ENCODE measurements around the gene ATP6V0B. TPM values are rescaled to one million over a fixed set of nuclear protein-coding genes. Genes with fewer than 3 reads are reported as not detected.

ATP6V0B gene
- total RNA-seq, 2 experiments from 2014 or later = 90.4 to 94.2 TPM

GRCh38 chr1:43987159-43987902 lies 12.6 kb downstream of the ATP6V0B start:
- POLR2A ChIA-PET = no interaction called here

GRCh38 chr1:43990271-43991199 lies 15.8 kb downstream of the ATP6V0B start:
- Mint-ChIP-seq H3K4me1 (peaks cover 13% of the 10 kb centered on the region), H3K27me3 (no peaks in the 10 kb centered on the region), H3K27ac (no peak overlapping the region), H3K9me3 (no peaks in the 10 kb centered on the region), H3K36me3 (peaks cover 2% of the 10 kb centered on the region), H3K4me3 (peak overlapping the region; percentile 91)
- DNase-seq = no peak
- ATAC-seq (ENCODE audit: low read depth) = no peak
- POLR2A ChIA-PET = interaction anchor here (0.9 to 3.5 kb wide), 2 partner anchors 15 to 18 kb away, joined by 3 to 13 read pairs; partner anchors contain the start of gene ATP6V0B

More at GRCh38 chr1:43987159-43987902, 12.6 kb downstream of the ATP6V0B start:
- Mint-ChIP-seq H3K27me3 (no peaks in the 10 kb centered on the region), H3K9me3 (no peaks in the 10 kb centered on the region), H3K4me1 (peaks cover 6% of the 10 kb centered on the region), H3K27ac (no peak overlapping the region), H3K36me3 (peaks cover 4% of the 10 kb centered on the region), H3K4me3 (no peak overlapping the region)
- ATAC-seq (ENCODE audit: low read depth) (no peak), DNase-seq (no peak)

- POLR2A ChIA-PET = interaction anchor here (3.5 kb wide), 1 partner anchor 16 kb away, joined by 13 read pairs; the partner anchor contains the start of gene ATP6V0B
- no peak for DNase-seq
- Mint-ChIP-seq H3K36me3 (no peaks in the 10 kb centered on the region), H3K27me3 (no peaks in the 10 kb centered on the region), H3K27ac (no peak overlapping the region), H3K4me1 (peaks cover 13% of the 10 kb centered on the region), H3K4me3 (peak overlapping the region; percentile 91), H3K9me3 (no peaks in the 10 kb centered on the region)
- no peak for ATAC-seq (ENCODE audit: low read depth)
These were observed 16.4 kb downstream of the ATP6V0B start for GRCh38 chr1:43991200-43991475.

- peak; percentile 76 for ATAC-seq (ENCODE audit: low read depth)
- H3K4me3 Mint-ChIP-seq = peak within 1 kb of the TSS; percentile 91
- H3K36me3 Mint-ChIP-seq = no peaks in the 10 kb centered on the region
- peak within 1 kb of the TSS; percentile 63 for H3K27ac Mint-ChIP-seq
- DNase-seq = peak; percentile 82
- POLR2A ChIA-PET = interaction anchor here (3.5 kb wide), 1 partner anchor 16 kb away, joined by 13 read pairs; the partner anchor contains the start of gene ATP6V0B
- H3K27me3 Mint-ChIP-seq = no peaks in the 10 kb centered on the region
- no peaks in the 10 kb centered on the region for H3K9me3 Mint-ChIP-seq
- peaks cover 13% of the 10 kb centered on the region for H3K4me1 Mint-ChIP-seq
These were observed 16.9 kb downstream of the ATP6V0B start, which contains the start of gene CCDC24 for GRCh38 chr1:43991476-43992231. TSS of gene CCDC24 (plus strand) at chr1:43991599. CDS start at chr1:43991879, 280 bp downstream.

- Mint-ChIP-seq H3K36me3 (no peaks in the 10 kb centered on the region), H3K4me1 (peaks cover 13% of the 10 kb centered on the region), H3K9me3 (no peaks in the 10 kb centered on the region), H3K27ac (no peak overlapping the region), H3K4me3 (peak overlapping the region; percentile 91), H3K27me3 (no peaks in the 10 kb centered on the region)
- POLR2A ChIA-PET = interaction anchor here (3.5 kb wide), 1 partner anchor 17 kb away, joined by 13 read pairs; the partner anchor contains the start of gene ATP6V0B
- ATAC-seq (ENCODE audit: low read depth) (no peak), DNase-seq (no peak)
These were observed 17.7 kb downstream of the ATP6V0B start for GRCh38 chr1:43992232-43992995.

- no peak for DNase-seq
- H3K4me1 Mint-ChIP-seq = peaks cover 13% of the 10 kb centered on the region
- H3K27me3 Mint-ChIP-seq = no peaks in the 10 kb centered on the region
- no peak overlapping the region for H3K4me3 Mint-ChIP-seq
- no peak for ATAC-seq (ENCODE audit: low read depth)
- no peaks in the 10 kb centered on the region for H3K9me3 Mint-ChIP-seq
- H3K27ac Mint-ChIP-seq = no peak overlapping the region
- POLR2A ChIA-PET = no interaction called here
- no peaks in the 10 kb centered on the region for H3K36me3 Mint-ChIP-seq
These were observed 18.6 kb downstream of the ATP6V0B start for GRCh38 chr1:43993206-43993914.

GRCh38 chr1:43994071-43994470 lies 19.3 kb downstream of the ATP6V0B start:
- H3K27me3 Mint-ChIP-seq = no peaks in the 10 kb centered on the region
- DNase-seq = no peak
- no peaks in the 10 kb centered on the region for H3K9me3 Mint-ChIP-seq
- peaks cover 16% of the 10 kb centered on the region for H3K4me1 Mint-ChIP-seq
- H3K36me3 Mint-ChIP-seq = no peaks in the 10 kb centered on the region
- no peak overlapping the region for H3K4me3 Mint-ChIP-seq
- ATAC-seq (ENCODE audit: low read depth) = no peak
- no peak overlapping the region for H3K27ac Mint-ChIP-seq
- POLR2A ChIA-PET = no interaction called here

GRCh38 chr1:43994794-43995790 lies 20.3 kb downstream of the ATP6V0B start:
- Mint-ChIP-seq H3K4me1 (peaks cover 16% of the 10 kb centered on the region), H3K9me3 (no peaks in the 10 kb centered on the region), H3K4me3 (no peak overlapping the region), H3K36me3 (no peaks in the 10 kb centered on the region), H3K27ac (no peak overlapping the region), H3K27me3 (no peaks in the 10 kb centered on the region)
- DNase-seq (no peak), ATAC-seq (ENCODE audit: low read depth) (no peak)
- POLR2A ChIA-PET = no interaction called here

- POLR2A ChIA-PET = no interaction called here
- DNase-seq (no peak), ATAC-seq (ENCODE audit: low read depth) (no peak)
- Mint-ChIP-seq H3K27ac (no peak overlapping the region), H3K4me3 (no peak overlapping the region), H3K36me3 (peaks cover 1% of the 10 kb centered on the region), H3K4me1 (peaks cover 15% of the 10 kb centered on the region), H3K9me3 (no peaks in the 10 kb centered on the region), H3K27me3 (no peaks in the 10 kb centered on the region)
These were observed 21.4 kb downstream of the ATP6V0B start for GRCh38 chr1:43995984-43996732.

- Mint-ChIP-seq H3K27me3 (no peaks in the 10 kb centered on the region), H3K4me3 (no peak overlapping the region), H3K9me3 (no peaks in the 10 kb centered on the region), H3K4me1 (peaks cover 15% of the 10 kb centered on the region), H3K27ac (no peak overlapping the region), H3K36me3 (peaks cover 1% of the 10 kb centered on the region)
- DNase-seq = no peak
- POLR2A ChIA-PET = no interaction called here
- no peak for ATAC-seq (ENCODE audit: low read depth)
These were observed 22.0 kb downstream of the ATP6V0B start for GRCh38 chr1:43996733-43997115.

All from activated naive CD8-positive, alpha-beta T cell treated with anti-CD3 and anti-CD28 coated beads, Interleukin-2, amount 10 ng/mL, durations not matched to agents 7 days and 5 days (primary cell).